ENCODE results near the gene SECISBP2. TPM values are rescaled to one million over a fixed set of nuclear protein-coding genes. Genes with fewer than 3 reads are reported as not detected.

SECISBP2 gene
- polyA plus RNA-seq, 1 donor (not counting 4 experiments of a cell fraction or from before 2014, with no cell fraction given): 24.3 TPM

- peak overlapping the region; percentile 98 for H3K9ac ChIP-seq (ENCODE audit: control insufficient read depth, extremely low read depth, insufficient read depth, low read length)
- no peaks in the 10 kb centered on the region for H3K9me3 ChIP-seq (ENCODE audit: control insufficient read depth, low read depth, low read length)
- peaks cover 19% of the 10 kb centered on the region for H3K4me1 ChIP-seq (ENCODE audit: control insufficient read depth, extremely low read depth, insufficient read depth, low read length)
- FAIRE-seq (no peak), DNase-seq (ENCODE audit: low read depth, low spot score) (no peak)
- H3K4me3 ChIP-seq (ENCODE audit: control insufficient read depth in 2 of 3, extremely low read depth in 1 of 3, insufficient read depth in 2 of 3, low read depth in 1 of 3, low read length in 3 of 3): peak overlapping the region; percentile 72 to 91 (median 86)
- H3K4me2 ChIP-seq (ENCODE audit: control insufficient read depth, extremely low read depth, insufficient read depth, low read depth, low read length): peak overlapping the region; percentile 78
- peaks cover 10% of the 10 kb centered on the region for H4K20me1 ChIP-seq (ENCODE audit: control insufficient read depth, extremely low read depth, insufficient read depth, low read length)
- peak overlapping the region; percentile 89 for H3K27ac ChIP-seq (ENCODE audit: control insufficient read depth, insufficient read depth, low read length)
- peaks cover 38% of the 10 kb centered on the region for H3K79me2 ChIP-seq (ENCODE audit: control insufficient read depth, insufficient read depth, low read length)
- no peaks in the 10 kb centered on the region for H3K27me3 ChIP-seq (ENCODE audit: control insufficient read depth, extremely low read depth, insufficient read depth, low read length)
- dilution Hi-C loops (cut with MboI; ENCODE audit: extremely low pct_ligation_motif_present, low sequenced_read_pairs): no loop called here
- H3K36me3 ChIP-seq (ENCODE audit: control insufficient read depth in 2 of 2, extremely low read depth in 1 of 2, insufficient read depth in 2 of 2, low read length in 2 of 2): peaks cover 0 to 9% of the 10 kb centered on the region in 2 experiments
- no peak for TF ChIP-seq EZH2 (IDR thresholded peaks at IDR 0.05; ENCODE audit: low read length)
- no peak for TF ChIP-seq CTCF (optimal IDR thresholded peaks at IDR 0.05 in 1 of 3, IDR thresholded peaks at IDR 0.05 in 1 of 3, conservative IDR thresholded peaks at IDR 0.05 in 1 of 3; ENCODE audit: extremely low read depth in 1 of 3, insufficient read depth in 2 of 3, low read length in 3 of 3)
- H2AFZ ChIP-seq (ENCODE audit: control insufficient read depth, low read length): peak overlapping the region; percentile 6
- no peaks in the 10 kb centered on the region for H3K9me1 ChIP-seq (ENCODE audit: control insufficient read depth, extremely low read depth, insufficient read depth, low read length)
These were observed 8.5 kb upstream of the SECISBP2 start for GRCh38 chr9:89309608-89310474.

- no peaks in the 10 kb centered on the region for H3K27me3 ChIP-seq (ENCODE audit: control insufficient read depth, extremely low read depth, insufficient read depth, low read length)
- dilution Hi-C loops (cut with MboI; ENCODE audit: extremely low pct_ligation_motif_present, low sequenced_read_pairs): no loop called here
- peak; percentile 79 for FAIRE-seq
These were observed 7.6 kb upstream of the SECISBP2 start, which contains the start of gene CKS2 for GRCh38 chr9:89310475-89311345. CKS2 (plus strand) TSS chr9:89311195; CDS start chr9:89311293, 98 bp downstream.

More at GRCh38 chr9:89310475-89311345, 7.6 kb upstream of the SECISBP2 start, which contains the start of gene CKS2:
- TF ChIP-seq EZH2 (IDR thresholded peaks at IDR 0.05; ENCODE audit: low read length) (no peak), CTCF (optimal IDR thresholded peaks at IDR 0.05 in 1 of 3, IDR thresholded peaks at IDR 0.05 in 1 of 3, conservative IDR thresholded peaks at IDR 0.05 in 1 of 3; ENCODE audit: extremely low read depth in 1 of 3, insufficient read depth in 2 of 3, low read length in 3 of 3) (no peak)
- peaks cover 47% of the 10 kb centered on the region for H3K79me2 ChIP-seq (ENCODE audit: control insufficient read depth, insufficient read depth, low read length)
- H3K36me3 ChIP-seq (ENCODE audit: control insufficient read depth in 2 of 2, extremely low read depth in 1 of 2, insufficient read depth in 2 of 2, low read length in 2 of 2): peaks cover 0 to 9% of the 10 kb centered on the region in 2 experiments
- peaks cover 10% of the 10 kb centered on the region for H4K20me1 ChIP-seq (ENCODE audit: control insufficient read depth, extremely low read depth, insufficient read depth, low read length)
- DNase-seq (ENCODE audit: low read depth, low spot score): peak; percentile 99
- H3K4me3 ChIP-seq (ENCODE audit: control insufficient read depth in 2 of 3, extremely low read depth in 1 of 3, insufficient read depth in 2 of 3, low read depth in 1 of 3, low read length in 3 of 3): peak within 1 kb of the TSS; percentile 87 to 98 (median 90)
- H3K9me1 ChIP-seq (ENCODE audit: control insufficient read depth, extremely low read depth, insufficient read depth, low read length): no peaks in the 10 kb centered on the region
- H3K9ac ChIP-seq (ENCODE audit: control insufficient read depth, extremely low read depth, insufficient read depth, low read length): peak within 1 kb of the TSS; percentile 98
- peak within 1 kb of the TSS; percentile 90 for H3K27ac ChIP-seq (ENCODE audit: control insufficient read depth, insufficient read depth, low read length)
- H3K9me3 ChIP-seq (ENCODE audit: control insufficient read depth, low read depth, low read length): no peaks in the 10 kb centered on the region
- peak within 1 kb of the TSS; percentile 86 for H3K4me2 ChIP-seq (ENCODE audit: control insufficient read depth, extremely low read depth, insufficient read depth, low read depth, low read length)
- H2AFZ ChIP-seq (ENCODE audit: control insufficient read depth, low read length): peak within 1 kb of the TSS; percentile 55
- H3K4me1 ChIP-seq (ENCODE audit: control insufficient read depth, extremely low read depth, insufficient read depth, low read length): peaks cover 23% of the 10 kb centered on the region
